Measurements from ENCODE around the gene CECR2.

The CECR2 gene

GRCh38 chr22:17342361-17342760 lies 26.9 kb upstream of the CECR2 start:
- Histone ChIP-seq H3K27me3 (ENCODE audit: insufficient read depth, poor library complexity, severe bottlenecking) (no peaks in the 10 kb centered on the region), H3K4me3 (replicated peaks; ENCODE audit: insufficient read depth, low read length) (no peak overlapping the region), H3K27ac (replicated peaks) (no peak overlapping the region)
- DNase-seq (ENCODE audit: low read depth in 1 of 2, low spot score in 1 of 2) = no peak
- TF ChIP-seq GABPA (IDR thresholded peaks at IDR 0.05; ENCODE audit: low read depth) (no peak), SPI1 (IDR thresholded peaks at IDR 0.05; ENCODE audit: borderline replicate concordance, low read depth) (no peak), POLR2AphosphoS5 (IDR thresholded peaks at IDR 0.05; ENCODE audit: low read depth) (no peak), REST (IDR thresholded peaks at IDR 0.05; ENCODE audit: insufficient replicate concordance, low read depth) (no peak), CTCF (IDR thresholded peaks at IDR 0.05; ENCODE audit: insufficient read depth, low read length) (no peak)

- Histone ChIP-seq H3K27ac (replicated peaks) (no peak overlapping the region), H3K4me3 (replicated peaks; ENCODE audit: insufficient read depth, low read length) (no peak overlapping the region), H3K27me3 (ENCODE audit: insufficient read depth, poor library complexity, severe bottlenecking) (no peaks in the 10 kb centered on the region)
- TF ChIP-seq POLR2AphosphoS5 (IDR thresholded peaks at IDR 0.05; ENCODE audit: low read depth) (no peak), REST (IDR thresholded peaks at IDR 0.05; ENCODE audit: insufficient replicate concordance, low read depth) (no peak), SPI1 (IDR thresholded peaks at IDR 0.05; ENCODE audit: borderline replicate concordance, low read depth) (no peak), GABPA (IDR thresholded peaks at IDR 0.05; ENCODE audit: low read depth) (no peak), CTCF (IDR thresholded peaks at IDR 0.05; ENCODE audit: insufficient read depth, low read length) (no peak)
- DNase-seq (ENCODE audit: low read depth in 1 of 2, low spot score in 1 of 2) = no peak
Measured at GRCh38 chr22:17343766-17344165, 25.5 kb upstream of the CECR2 start.

GRCh38 chr22:17346578-17346977 lies 22.7 kb upstream of the CECR2 start:
- TF ChIP-seq REST (IDR thresholded peaks at IDR 0.05; ENCODE audit: insufficient replicate concordance, low read depth) (no peak), CTCF (IDR thresholded peaks at IDR 0.05; ENCODE audit: insufficient read depth, low read length) (no peak), SPI1 (IDR thresholded peaks at IDR 0.05; ENCODE audit: borderline replicate concordance, low read depth) (no peak), POLR2AphosphoS5 (IDR thresholded peaks at IDR 0.05; ENCODE audit: low read depth) (no peak), GABPA (IDR thresholded peaks at IDR 0.05; ENCODE audit: low read depth) (no peak)
- H3K27me3 ChIP-seq (ENCODE audit: insufficient read depth, poor library complexity, severe bottlenecking) = peaks cover 3% of the 10 kb centered on the region
- no peak overlapping the region for H3K4me3 ChIP-seq (replicated peaks; ENCODE audit: insufficient read depth, low read length)
- no peak overlapping the region for H3K27ac ChIP-seq (replicated peaks)
- no peak for DNase-seq (ENCODE audit: low read depth in 1 of 2, low spot score in 1 of 2)
